ENCODE measurements around the gene GID4. TPM values are rescaled to one million over a fixed set of nuclear protein-coding genes. Genes with fewer than 3 reads are reported as not detected.

Gene GID4
- total and polyA plus RNA-seq, 9 donors, result 6.0 to 14.4 (median 11.2) TPM

DNA sequence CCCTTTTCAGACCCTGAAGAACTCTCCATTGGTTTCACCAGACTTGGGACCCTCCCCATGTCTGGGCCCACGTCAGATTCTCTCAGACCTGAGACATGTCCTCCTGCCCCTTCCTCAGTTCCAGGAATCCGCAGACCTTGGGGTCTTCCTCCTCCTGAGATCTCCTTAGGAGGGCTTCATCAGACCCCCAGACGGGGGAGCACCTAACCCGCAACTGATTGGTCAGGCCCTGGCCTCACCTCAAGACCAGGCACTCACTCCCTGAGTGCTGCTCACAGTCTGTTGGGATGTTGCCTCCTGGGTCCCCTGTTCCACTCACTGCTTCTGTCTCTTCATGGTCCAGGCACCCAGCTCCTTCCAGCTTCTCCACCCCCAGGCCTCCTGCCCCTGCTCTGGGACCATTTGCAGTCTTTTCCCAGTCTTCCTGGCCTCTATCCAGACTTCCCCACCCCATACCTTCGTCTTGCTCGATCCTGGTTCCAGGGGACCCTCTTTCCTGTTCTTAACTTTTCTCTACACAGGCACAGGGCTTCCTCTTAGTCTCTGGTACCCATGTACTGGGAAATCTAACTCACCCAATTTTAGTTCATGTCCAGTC lies 1.2 kb downstream of the GID4 start:
- no peaks in the 10 kb centered on the region for H3K27me3 ChIP-seq
- peak in 1 of 5 donors; percentile 35 for DNase-seq
- no peaks in the 10 kb centered on the region for H3K36me3 ChIP-seq
- peaks cover 7% of the 10 kb centered on the region for H3K4me1 ChIP-seq (ENCODE audit: insufficient read depth)
- WGBS, 3 donors, result 16 to 20% (median 18%) methylated on average over 6 of the region's 6 CpGs
- TF ChIP-seq EP300 (IDR thresholded peaks at IDR 0.05) (no peak), POLR2A (IDR thresholded peaks at IDR 0.05) (no peak)
- TF ChIP-seq, protein P1, sequence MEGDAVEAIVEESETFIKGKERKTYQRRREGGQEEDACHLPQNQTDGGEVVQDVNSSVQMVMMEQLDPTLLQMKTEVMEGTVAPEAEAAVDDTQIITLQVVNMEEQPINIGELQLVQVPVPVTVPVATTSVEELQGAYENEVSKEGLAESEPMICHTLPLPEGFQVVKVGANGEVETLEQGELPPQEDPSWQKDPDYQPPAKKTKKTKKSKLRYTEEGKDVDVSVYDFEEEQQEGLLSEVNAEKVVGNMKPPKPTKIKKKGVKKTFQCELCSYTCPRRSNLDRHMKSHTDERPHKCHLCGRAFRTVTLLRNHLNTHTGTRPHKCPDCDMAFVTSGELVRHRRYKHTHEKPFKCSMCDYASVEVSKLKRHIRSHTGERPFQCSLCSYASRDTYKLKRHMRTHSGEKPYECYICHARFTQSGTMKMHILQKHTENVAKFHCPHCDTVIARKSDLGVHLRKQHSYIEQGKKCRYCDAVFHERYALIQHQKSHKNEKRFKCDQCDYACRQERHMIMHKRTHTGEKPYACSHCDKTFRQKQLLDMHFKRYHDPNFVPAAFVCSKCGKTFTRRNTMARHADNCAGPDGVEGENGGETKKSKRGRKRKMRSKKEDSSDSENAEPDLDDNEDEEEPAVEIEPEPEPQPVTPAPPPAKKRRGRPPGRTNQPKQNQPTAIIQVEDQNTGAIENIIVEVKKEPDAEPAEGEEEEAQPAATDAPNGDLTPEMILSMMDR (IDR thresholded peaks at IDR 0.05), result no peak
- peak overlapping the region; percentile 91 for H3K4me3 ChIP-seq
- no peaks in the 10 kb centered on the region for H3K9me3 ChIP-seq
- intact Hi-C loops (cut with DNase I), result no loop called here
- H3K27ac ChIP-seq, result no peak overlapping the region

DNA sequence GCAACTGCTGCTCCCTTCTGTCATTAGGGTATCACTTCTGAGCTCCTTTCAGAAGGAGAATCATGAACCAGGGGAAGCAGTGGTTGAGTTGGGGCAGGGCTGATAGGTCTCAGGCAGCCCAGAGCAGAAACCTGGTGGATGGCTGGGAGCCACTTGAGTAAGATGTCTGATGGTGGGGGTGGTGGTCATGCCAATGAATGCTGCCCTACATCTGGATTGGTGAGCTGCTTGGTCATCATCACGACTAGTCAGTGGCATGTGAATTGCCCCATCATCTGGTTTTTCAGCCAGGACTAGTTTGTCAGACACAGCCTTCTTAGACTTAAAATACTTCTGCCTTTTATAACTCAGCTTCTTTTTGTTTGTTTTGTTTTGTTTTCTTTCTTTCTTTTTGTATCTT lies 2.6 kb downstream of the GID4 start:
- DNase-seq, result no peak
- no peak overlapping the region for H3K27ac ChIP-seq
- no peak overlapping the region for H3K4me3 ChIP-seq
- H3K27me3 ChIP-seq, result no peaks in the 10 kb centered on the region
- no peaks in the 10 kb centered on the region for H3K36me3 ChIP-seq
- TF ChIP-seq POLR2A (IDR thresholded peaks at IDR 0.05) (no peak), EP300 (IDR thresholded peaks at IDR 0.05) (no peak)
- TF ChIP-seq, protein P1 (IDR thresholded peaks at IDR 0.05), result no peak
- no peaks in the 10 kb centered on the region for H3K9me3 ChIP-seq
- H3K4me1 ChIP-seq (ENCODE audit: insufficient read depth), result peaks cover 7% of the 10 kb centered on the region
- WGBS, 3 donors, result 47 to 65% (median 53%) methylated on average over 1 of the region's 1 CpG
- intact Hi-C loops (cut with DNase I), result no loop called here

DNA sequence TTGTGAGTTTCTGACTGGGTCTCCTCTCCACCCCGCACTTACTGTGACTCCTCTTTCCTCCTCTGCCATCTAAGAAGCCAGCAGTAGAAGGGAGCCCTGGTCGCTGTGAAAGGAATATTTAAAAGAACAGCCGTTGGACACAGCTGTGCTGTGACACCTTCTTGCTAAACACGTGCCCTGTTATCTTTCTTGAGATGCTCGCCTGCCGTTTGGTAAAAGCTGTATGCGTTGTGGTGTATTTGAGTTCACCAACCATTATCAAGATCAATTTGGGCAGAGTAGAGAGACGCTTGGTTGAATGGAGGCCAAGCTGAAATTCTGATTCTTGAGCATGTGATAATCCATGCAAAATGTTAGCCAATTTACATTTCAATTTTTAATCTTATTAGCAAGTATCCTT lies 3.8 kb downstream of the GID4 start:
- TF ChIP-seq, protein P1 (IDR thresholded peaks at IDR 0.05), result no peak
- TF ChIP-seq POLR2A (IDR thresholded peaks at IDR 0.05) (no peak), EP300 (IDR thresholded peaks at IDR 0.05) (no peak)
- no peak overlapping the region for H3K4me3 ChIP-seq
- DNase-seq, result no peak
- H3K4me1 ChIP-seq (ENCODE audit: insufficient read depth), result peaks cover 7% of the 10 kb centered on the region
- 63 to 73% (median 64%) methylated on average over 8 of the region's 8 CpGs for WGBS, 3 donors
- H3K9me3 ChIP-seq, result no peaks in the 10 kb centered on the region
- H3K27ac ChIP-seq, result no peak overlapping the region
- intact Hi-C loops (cut with DNase I), result no loop called here
- H3K27me3 ChIP-seq, result no peaks in the 10 kb centered on the region
- H3K36me3 ChIP-seq, result no peaks in the 10 kb centered on the region

DNA sequence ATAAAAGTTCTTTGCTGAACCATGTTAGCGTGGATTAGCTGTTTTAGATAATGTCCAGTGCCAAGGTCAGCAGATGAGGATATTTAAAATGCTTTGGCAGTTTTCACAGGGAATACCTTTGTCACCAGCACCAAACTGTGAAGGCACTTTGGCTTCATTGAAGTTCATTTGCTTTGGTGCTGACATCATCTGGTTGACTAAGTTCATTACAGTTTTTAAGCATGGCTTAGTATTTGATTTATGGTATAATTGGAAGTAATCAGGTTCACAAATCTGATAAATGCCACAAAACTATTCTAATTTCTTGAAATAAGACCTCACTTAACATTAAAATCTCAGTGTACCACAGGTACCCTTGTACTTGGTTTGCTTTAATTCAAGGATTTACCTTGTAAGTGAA lies 4.3 kb downstream of the GID4 start:
- Histone ChIP-seq H3K4me3 (no peak overlapping the region), H3K27ac (no peak overlapping the region), H3K9me3 (no peaks in the 10 kb centered on the region), H3K4me1 (ENCODE audit: insufficient read depth) (peaks cover 7% of the 10 kb centered on the region), H3K36me3 (no peaks in the 10 kb centered on the region), H3K27me3 (no peaks in the 10 kb centered on the region)
- TF ChIP-seq EP300 (IDR thresholded peaks at IDR 0.05) (no peak), POLR2A (IDR thresholded peaks at IDR 0.05) (no peak)
- TF ChIP-seq, protein P1 (IDR thresholded peaks at IDR 0.05), result no peak
- WGBS, 3 donors, result 53 to 63% (median 53%) methylated on average over 1 of the region's 1 CpG
- intact Hi-C loops (cut with DNase I), result no loop called here
- no peak for DNase-seq
